Loucy (cell line): Measurements from ENCODE around the gene MAPK7.
"Not testable (repeated sequence)": the region's sequence is repeated elsewhere in the genome, so short reads cannot be mapped to it uniquely, and the experiment has no call there.

ENCODE experiments used
- H2AFZ ChIP-seq: fragments of 200-600 bp; sonication (generic); 2 replicates; pipeline ENCODE4 v1.6.0; 2016; ENCODE audit warnings: antibody characterized with exemption, mild to moderate bottlenecking, low read length, moderate library complexity
- H3F3A ChIP-seq: fragments of 200-600 bp; 2 replicates; pipeline ENCODE4 v1.6.0; 2016; ENCODE audit warnings: antibody characterized with exemption, low read depth, mild to moderate bottlenecking
- H3K27me3 ChIP-seq: fragments of 200-600 bp; sonication (generic); 2 replicates; pipeline ENCODE4 v1.6.1; 2014; ENCODE audit warnings: low read length, mild to moderate bottlenecking; ENCODE audit not compliant: insufficient read depth, poor library complexity, severe bottlenecking
- H3K36me3 ChIP-seq: fragments of 200-600 bp; sonication (generic); 2 replicates; pipeline ENCODE4 v1.6.1; 2016; ENCODE audit warnings: low read length; ENCODE audit not compliant: insufficient read depth
- H3K4me1 ChIP-seq: fragments of 200-600 bp; sonication (generic); 2 replicates; pipeline ENCODE4 v1.5.1; 2014; ENCODE audit warnings: low read length, mild to moderate bottlenecking; ENCODE audit not compliant: insufficient read depth, poor library complexity, severe bottlenecking
- H3K4me2 ChIP-seq: fragments of 200-600 bp; sonication (generic); 2 replicates; pipeline ENCODE4 v1.6.0; 2014; ENCODE audit warnings: antibody characterized with exemption, low read length, low read depth, mild to moderate bottlenecking; ENCODE audit not compliant: poor library complexity, severe bottlenecking
- H3K4me3 ChIP-seq: fragments of 200-600 bp; sonication (generic); 2 replicates; pipeline ENCODE4 v1.5.1; 2014; ENCODE audit warnings: low read length, mild to moderate bottlenecking, mixed read lengths; ENCODE audit not compliant: poor library complexity, severe bottlenecking
- H3K79me2 ChIP-seq: fragments of 200-600 bp; sonication (generic); 2 replicates; pipeline ENCODE4 v1.6.1; 2014; ENCODE audit warnings: low read length; ENCODE audit not compliant: insufficient read depth
- H3K9ac ChIP-seq: fragments of 200-600 bp; sonication (generic); 2 replicates; pipeline ENCODE4 v1.6.0; 2014; ENCODE audit warnings: mild to moderate bottlenecking, low read depth, low read length, moderate library complexity; ENCODE audit not compliant: poor library complexity, severe bottlenecking
- H3K9me2 ChIP-seq: fragments of 200-600 bp; sonication (generic); replicated peaks from 2 replicates; pipeline ENCODE4 v1.6.1; 2016; ENCODE audit warnings: low read depth, low read length, mixed read lengths
- H3K9me3 ChIP-seq: fragments of 200-600 bp; sonication (generic); 2 replicates; pipeline ENCODE4 v1.6.1; 2014; ENCODE audit warnings: mild to moderate bottlenecking, antibody characterized with exemption, low read length, low read depth; ENCODE audit not compliant: insufficient read depth
- H4K20me1 ChIP-seq: fragments of 200-600 bp; sonication (generic); 2 replicates; pipeline ENCODE4 v1.6.0; 2014; ENCODE audit warnings: antibody characterized with exemption, low read length, mild to moderate bottlenecking; ENCODE audit not compliant: insufficient read depth, poor library complexity, severe bottlenecking
- CTCF ChIP-seq: fragments of 200-600 bp; sonication (generic); conservative IDR thresholded peaks from 2 replicates; pipeline ENCODE4 v1.5.1; 2014; ENCODE audit warnings: mild to moderate bottlenecking, antibody characterized with exemption, low read length
- EZH2phosphoT487 ChIP-seq: fragments of 200-600 bp; IDR thresholded peaks from 2 replicates; pipeline ENCODE4 v1.6.1; 2018; ENCODE audit warnings: antibody characterized with exemption, mild to moderate bottlenecking, moderate library complexity, borderline replicate concordance

Gene MAPK7

GRCh38 chr17:19347323-19348080 lies 30.8 kb upstream of the MAPK7 start:
- no peak overlapping the region for H2AFZ ChIP-seq
- no peaks in the 10 kb centered on the region for H3K4me1 ChIP-seq
- no peak overlapping the region for H3K9ac ChIP-seq

GRCh38 chr17:19348081-19348650 lies 30.1 kb upstream of the MAPK7 start:
- Histone ChIP-seq H3K4me1 (no peaks in the 10 kb centered on the region), H3K4me2 (no peak overlapping the region), H3K36me3 (no peaks in the 10 kb centered on the region), H3K79me2 (no peaks in the 10 kb centered on the region), H3K4me3 (no peak overlapping the region), H3F3A (no peaks in the 10 kb centered on the region), H3K27me3 (no peaks in the 10 kb centered on the region), H3K9me3 (no peaks in the 10 kb centered on the region), H3K9me2 (no peaks in the 10 kb centered on the region), H3K9ac (no peak overlapping the region), H4K20me1 (no peaks in the 10 kb centered on the region), H2AFZ (no peak overlapping the region)
- TF ChIP-seq CTCF, result no peak
- TF ChIP-seq EZH2phosphoT487, result no peak

More at GRCh38 chr17:19347323-19348080, 30.8 kb upstream of the MAPK7 start:
- H3K36me3 ChIP-seq, result no peaks in the 10 kb centered on the region
- H3K9me2 ChIP-seq, result no peaks in the 10 kb centered on the region
- H3K4me3 ChIP-seq, result no peak overlapping the region
- H3K79me2 ChIP-seq, result no peaks in the 10 kb centered on the region
- H3K4me2 ChIP-seq, result no peak overlapping the region
- no peaks in the 10 kb centered on the region for H4K20me1 ChIP-seq
- TF ChIP-seq CTCF, result no peak
- TF ChIP-seq EZH2phosphoT487, result no peak
- H3K9me3 ChIP-seq, result no peaks in the 10 kb centered on the region
- no peaks in the 10 kb centered on the region for H3F3A ChIP-seq
- no peaks in the 10 kb centered on the region for H3K27me3 ChIP-seq

GRCh38 chr17:19348806-19349205 lies 29.5 kb upstream of the MAPK7 start:
- no peaks in the 10 kb centered on the region for H3K79me2 ChIP-seq
- H3K9ac ChIP-seq, result no peak overlapping the region
- H2AFZ ChIP-seq, result no peak overlapping the region
- H3K4me3 ChIP-seq, result no peak overlapping the region
- no peaks in the 10 kb centered on the region for H4K20me1 ChIP-seq
- no peak overlapping the region for H3K4me2 ChIP-seq
- no peaks in the 10 kb centered on the region for H3K36me3 ChIP-seq
- H3K9me2 ChIP-seq, result no peaks in the 10 kb centered on the region
- H3K4me1 ChIP-seq, result no peaks in the 10 kb centered on the region
- H3F3A ChIP-seq, result no peaks in the 10 kb centered on the region
- TF ChIP-seq CTCF (no peak), EZH2phosphoT487 (no peak)
- no peaks in the 10 kb centered on the region for H3K9me3 ChIP-seq
- no peaks in the 10 kb centered on the region for H3K27me3 ChIP-seq

GRCh38 chr17:19353401-19353800 lies 24.9 kb upstream of the MAPK7 start:
- H2AFZ ChIP-seq, H3K9me2 ChIP-seq, H4K20me1 ChIP-seq, H3F3A ChIP-seq, H3K36me3 ChIP-seq, H3K4me2 ChIP-seq, H3K27me3 ChIP-seq, H3K9ac ChIP-seq, H3K79me2 ChIP-seq, H3K4me3 ChIP-seq, H3K9me3 ChIP-seq, H3K4me1 ChIP-seq: not testable (repeated sequence)
